Measurements from ENCODE around the gene UBTF.

DNA sequence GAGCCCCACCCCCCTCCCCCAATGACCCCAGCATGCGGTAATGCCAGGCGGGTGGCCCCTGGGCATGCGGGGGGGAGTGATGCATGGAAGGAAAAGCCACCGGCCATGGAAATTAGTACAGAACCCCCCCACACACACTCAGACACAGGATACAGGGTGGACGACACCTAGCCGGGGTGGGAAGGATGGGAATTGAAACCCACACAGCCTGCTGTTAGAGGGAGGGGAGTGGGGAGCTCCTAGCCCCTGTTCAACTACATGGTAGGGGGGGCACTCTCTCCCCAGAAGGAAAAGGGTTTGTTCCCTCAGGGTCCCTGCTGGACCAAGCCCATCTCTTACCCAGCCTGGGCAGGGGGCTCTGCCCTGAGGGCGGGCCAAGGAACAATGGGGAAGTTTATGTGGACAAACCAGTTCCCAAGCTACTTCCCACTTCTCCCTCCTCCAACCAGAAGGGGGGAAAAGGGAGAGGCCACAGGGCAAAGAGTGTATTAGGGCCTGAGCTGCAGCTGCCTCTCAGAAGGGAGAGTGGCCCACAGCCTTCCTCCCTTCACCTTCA, 27.5 kb downstream of the UBTF start:
- no peak for TF ChIP-seq EP300 (IDR thresholded peaks at IDR 0.05)
- TF ChIP-seq, protein P1, sequence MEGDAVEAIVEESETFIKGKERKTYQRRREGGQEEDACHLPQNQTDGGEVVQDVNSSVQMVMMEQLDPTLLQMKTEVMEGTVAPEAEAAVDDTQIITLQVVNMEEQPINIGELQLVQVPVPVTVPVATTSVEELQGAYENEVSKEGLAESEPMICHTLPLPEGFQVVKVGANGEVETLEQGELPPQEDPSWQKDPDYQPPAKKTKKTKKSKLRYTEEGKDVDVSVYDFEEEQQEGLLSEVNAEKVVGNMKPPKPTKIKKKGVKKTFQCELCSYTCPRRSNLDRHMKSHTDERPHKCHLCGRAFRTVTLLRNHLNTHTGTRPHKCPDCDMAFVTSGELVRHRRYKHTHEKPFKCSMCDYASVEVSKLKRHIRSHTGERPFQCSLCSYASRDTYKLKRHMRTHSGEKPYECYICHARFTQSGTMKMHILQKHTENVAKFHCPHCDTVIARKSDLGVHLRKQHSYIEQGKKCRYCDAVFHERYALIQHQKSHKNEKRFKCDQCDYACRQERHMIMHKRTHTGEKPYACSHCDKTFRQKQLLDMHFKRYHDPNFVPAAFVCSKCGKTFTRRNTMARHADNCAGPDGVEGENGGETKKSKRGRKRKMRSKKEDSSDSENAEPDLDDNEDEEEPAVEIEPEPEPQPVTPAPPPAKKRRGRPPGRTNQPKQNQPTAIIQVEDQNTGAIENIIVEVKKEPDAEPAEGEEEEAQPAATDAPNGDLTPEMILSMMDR (IDR thresholded peaks at IDR 0.05): no peak
